NCI-H2029 treated with DMSO at 0.1 percent for 48 hours (cell line): Measurements from ENCODE around the gene GDF2.

Source experiments
- DNase-seq: peaks from one replicate; lab custom pipeline; 2025; lab: John Stamatoyannopoulos, UW

Gene GDF2

GRCh38 chr10:47311932-47312662 lies 10.2 kb upstream of the GDF2 start:
- DNase-seq, result peak; percentile 13

GRCh38 chr10:47312663-47312995 lies 9.6 kb upstream of the GDF2 start:
- no peak for DNase-seq

GRCh38 chr10:47314416-47314970 lies 7.8 kb upstream of the GDF2 start:
- DNase-seq, result no peak

GRCh38 chr10:47315421-47315820 lies 6.8 kb upstream of the GDF2 start:
- no peak for DNase-seq

GRCh38 chr10:47316131-47316530 lies 6.1 kb upstream of the GDF2 start:
- DNase-seq, result no peak

- no peak for DNase-seq
Measured at GRCh38 chr10:47317251-47317650, 5.0 kb upstream of the GDF2 start.

- no peak for DNase-seq
Measured at GRCh38 chr10:47318706-47319105, 3.5 kb upstream of the GDF2 start.

GRCh38 chr10:47319784-47320183 lies 2.5 kb upstream of the GDF2 start:
- DNase-seq, result no peak

GRCh38 chr10:47320812-47321211 lies 1.4 kb upstream of the GDF2 start:
- no peak for DNase-seq

GRCh38 chr10:47321521-47322195 lies 596 bp upstream of the GDF2 start:
- no peak for DNase-seq

- DNase-seq, result no peak
Measured at GRCh38 chr10:47323087-47323486, 833 bp downstream of the GDF2 start.

- no peak for DNase-seq
Measured at GRCh38 chr10:47323636-47324296, 1.5 kb downstream of the GDF2 start.

GRCh38 chr10:47325303-47326291 lies 3.3 kb downstream of the GDF2 start:
- DNase-seq, result no peak

- DNase-seq, result no peak
Measured at GRCh38 chr10:47326306-47326926, 4.2 kb downstream of the GDF2 start.

GRCh38 chr10:47326927-47327330 lies 4.7 kb downstream of the GDF2 start:
- no peak for DNase-seq

GRCh38 chr10:47329855-47330254 lies 7.6 kb downstream of the GDF2 start:
- DNase-seq, result no peak

- DNase-seq, result no peak
Measured at GRCh38 chr10:47330366-47330765, 8.1 kb downstream of the GDF2 start.

- no peak for DNase-seq
Measured at GRCh38 chr10:47330804-47331203, 8.6 kb downstream of the GDF2 start.

GRCh38 chr10:47331491-47331890 lies 9.2 kb downstream of the GDF2 start:
- no peak for DNase-seq

- DNase-seq, result no peak
Measured at GRCh38 chr10:47331954-47332353, 9.7 kb downstream of the GDF2 start.

GRCh38 chr10:47332371-47332770 lies 10.1 kb downstream of the GDF2 start:
- no peak for DNase-seq
